ENCODE data around the gene GPR39. TPM values are rescaled to one million over a fixed set of nuclear protein-coding genes. Genes with fewer than 3 reads are reported as not detected.

The GPR39 gene
- total and polyA plus RNA-seq, 2 donors (not counting 1 experiment from before 2014, with no cell fraction given): not detected

DNA sequence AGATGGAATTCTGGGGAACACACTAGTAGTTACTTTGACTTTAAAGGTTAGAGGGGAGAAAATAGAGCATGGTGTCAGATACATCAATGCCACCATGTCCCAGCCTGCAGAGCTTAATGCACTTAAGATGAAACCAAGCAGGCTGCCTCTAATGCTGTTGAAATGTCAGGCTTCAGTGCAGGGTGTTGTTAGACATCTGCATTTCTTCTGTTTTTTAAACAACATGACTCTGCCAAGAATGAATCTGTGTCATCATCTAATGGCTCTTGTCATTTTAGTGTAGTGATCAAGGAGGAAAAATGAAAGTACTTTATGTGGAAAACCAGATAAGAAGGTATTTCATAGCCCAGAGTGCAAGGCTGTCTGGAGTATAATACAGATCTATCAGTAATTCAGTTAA lies 223.5 kb downstream of the GPR39 start:
- Histone ChIP-seq H3K27ac (ENCODE audit: low read length in 2 of 2) (no peak overlapping the region), H2AFZ (ENCODE audit: insufficient read depth, low read depth, low read length, poor library complexity, severe bottlenecking) (no peak overlapping the region), H3K4me1 (ENCODE audit: control insufficient read depth in 2 of 2, insufficient read depth in 2 of 2, low read length in 2 of 2) (peaks cover 0 to 4% of the 10 kb centered on the region in 2 donors), H3K27me3 (replicated peaks in 1 of 4; ENCODE audit: control extremely low read depth in 1 of 4, control insufficient read depth in 3 of 4, insufficient read depth in 4 of 4, low read length in 3 of 4) (no peaks in the 10 kb centered on the region), H3K9me3 (ENCODE audit: control extremely low read depth in 1 of 3, control insufficient read depth in 2 of 3, insufficient read depth in 1 of 3, low read length in 2 of 3) (peaks cover 0 to 7% (median 0%) of the 10 kb centered on the region in 3 donors), H3K4me2 (replicated peaks; ENCODE audit: low read depth, low read length, poor library complexity, severe bottlenecking) (no peak overlapping the region), H3K9ac (ENCODE audit: low read length) (no peak overlapping the region), H4K20me1 (ENCODE audit: control insufficient read depth, insufficient read depth, low read length, poor library complexity, severe bottlenecking) (no peaks in the 10 kb centered on the region), H3K36me3 (replicated peaks in 1 of 2; ENCODE audit: control extremely low read depth in 1 of 2, control insufficient read depth in 1 of 2, extremely low read depth in 1 of 2, insufficient read depth in 2 of 2, low read length in 1 of 2) (no peaks in the 10 kb centered on the region), H3K79me2 (ENCODE audit: control insufficient read depth, insufficient read depth, low read length) (no peaks in the 10 kb centered on the region), H3K4me3 (ENCODE audit: control extremely low read depth in 1 of 5, extremely low read depth in 1 of 5, insufficient read depth in 1 of 5, low read depth in 2 of 5, low read length in 4 of 5) (no peak overlapping the region)
- intact Hi-C loops (cut with micrococcal nuclease): no loop called here
- ChIA-PET CTCF (no interaction called here), POLR2A (no interaction called here)
- H3K27me3 Mint-ChIP-seq: no peaks in the 10 kb centered on the region
- no peak overlapping the region for H3K27ac Mint-ChIP-seq
- DNase-seq (no peak), ATAC-seq (ENCODE audit: low read depth) (no peak)
- no peaks in the 10 kb centered on the region for H3K9me3 Mint-ChIP-seq (ENCODE audit: insufficient read depth)
- H3K4me1 Mint-ChIP-seq: peaks cover 22% of the 10 kb centered on the region
- H3K4me3 Mint-ChIP-seq: no peak overlapping the region
- no peak for TF ChIP-seq EZH2 (IDR thresholded peaks at IDR 0.05; ENCODE audit: borderline replicate concordance, insufficient read depth, low read depth, low read length, poor library complexity, severe bottlenecking)
- TF ChIP-seq, protein P1, sequence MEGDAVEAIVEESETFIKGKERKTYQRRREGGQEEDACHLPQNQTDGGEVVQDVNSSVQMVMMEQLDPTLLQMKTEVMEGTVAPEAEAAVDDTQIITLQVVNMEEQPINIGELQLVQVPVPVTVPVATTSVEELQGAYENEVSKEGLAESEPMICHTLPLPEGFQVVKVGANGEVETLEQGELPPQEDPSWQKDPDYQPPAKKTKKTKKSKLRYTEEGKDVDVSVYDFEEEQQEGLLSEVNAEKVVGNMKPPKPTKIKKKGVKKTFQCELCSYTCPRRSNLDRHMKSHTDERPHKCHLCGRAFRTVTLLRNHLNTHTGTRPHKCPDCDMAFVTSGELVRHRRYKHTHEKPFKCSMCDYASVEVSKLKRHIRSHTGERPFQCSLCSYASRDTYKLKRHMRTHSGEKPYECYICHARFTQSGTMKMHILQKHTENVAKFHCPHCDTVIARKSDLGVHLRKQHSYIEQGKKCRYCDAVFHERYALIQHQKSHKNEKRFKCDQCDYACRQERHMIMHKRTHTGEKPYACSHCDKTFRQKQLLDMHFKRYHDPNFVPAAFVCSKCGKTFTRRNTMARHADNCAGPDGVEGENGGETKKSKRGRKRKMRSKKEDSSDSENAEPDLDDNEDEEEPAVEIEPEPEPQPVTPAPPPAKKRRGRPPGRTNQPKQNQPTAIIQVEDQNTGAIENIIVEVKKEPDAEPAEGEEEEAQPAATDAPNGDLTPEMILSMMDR (IDR thresholded peaks at IDR 0.05): no peak

DNA sequence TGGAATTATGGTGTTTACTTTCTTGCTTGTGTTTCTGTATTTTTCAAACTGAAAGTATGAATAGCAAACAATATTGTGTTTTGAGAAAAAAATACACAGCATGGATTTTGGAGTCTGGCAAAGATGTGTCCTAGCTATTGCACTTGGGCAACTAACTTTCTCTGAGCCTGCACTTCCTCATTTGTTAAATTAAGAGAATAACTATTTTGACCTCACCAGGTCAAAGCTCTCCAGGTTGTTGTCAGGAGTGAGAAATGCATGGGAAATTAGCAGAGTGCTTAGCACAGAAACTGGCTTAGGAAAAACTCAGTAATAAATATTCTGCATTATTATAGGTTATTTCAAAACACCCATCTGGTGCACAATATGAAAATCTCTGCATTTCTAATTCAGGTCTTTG lies 225.2 kb downstream of the GPR39 start:
- ChIA-PET POLR2A (no interaction called here), CTCF (no interaction called here)
- Mint-ChIP-seq H3K4me1 (peaks cover 36% of the 10 kb centered on the region), H3K9me3 (ENCODE audit: insufficient read depth) (no peaks in the 10 kb centered on the region), H3K4me3 (no peak overlapping the region), H3K27me3 (no peaks in the 10 kb centered on the region), H3K27ac (no peak overlapping the region)
- Histone ChIP-seq H3K27ac (ENCODE audit: low read length in 2 of 2) (no peak overlapping the region), H3K36me3 (replicated peaks in 1 of 2; ENCODE audit: control extremely low read depth in 1 of 2, control insufficient read depth in 1 of 2, extremely low read depth in 1 of 2, insufficient read depth in 2 of 2, low read length in 1 of 2) (no peaks in the 10 kb centered on the region), H3K4me1 (ENCODE audit: control insufficient read depth in 2 of 2, insufficient read depth in 2 of 2, low read length in 2 of 2) (peaks cover 4 to 11% of the 10 kb centered on the region in 2 donors), H3K79me2 (ENCODE audit: control insufficient read depth, insufficient read depth, low read length) (no peaks in the 10 kb centered on the region), H3K4me3 (ENCODE audit: control extremely low read depth in 1 of 5, extremely low read depth in 1 of 5, insufficient read depth in 1 of 5, low read depth in 2 of 5, low read length in 4 of 5) (no peak overlapping the region), H4K20me1 (ENCODE audit: control insufficient read depth, insufficient read depth, low read length, poor library complexity, severe bottlenecking) (no peaks in the 10 kb centered on the region), H3K9ac (ENCODE audit: low read length) (no peak overlapping the region), H3K4me2 (replicated peaks; ENCODE audit: low read depth, low read length, poor library complexity, severe bottlenecking) (no peak overlapping the region), H3K27me3 (replicated peaks in 1 of 4; ENCODE audit: control extremely low read depth in 1 of 4, control insufficient read depth in 3 of 4, insufficient read depth in 4 of 4, low read length in 3 of 4) (no peaks in the 10 kb centered on the region), H3K9me3 (ENCODE audit: control extremely low read depth in 1 of 3, control insufficient read depth in 2 of 3, insufficient read depth in 1 of 3, low read length in 2 of 3) (peaks cover 0 to 7% (median 0%) of the 10 kb centered on the region in 3 donors), H2AFZ (ENCODE audit: insufficient read depth, low read depth, low read length, poor library complexity, severe bottlenecking) (no peak overlapping the region)
- TF ChIP-seq, protein P1 (IDR thresholded peaks at IDR 0.05): no peak
- TF ChIP-seq EZH2 (IDR thresholded peaks at IDR 0.05; ENCODE audit: borderline replicate concordance, insufficient read depth, low read depth, low read length, poor library complexity, severe bottlenecking): no peak
- no peak for DNase-seq
- intact Hi-C loops (cut with micrococcal nuclease): no loop called here
- ATAC-seq (ENCODE audit: low read depth): no peak

All from B cell (primary cell).